GM23248 (cell line): ENCODE data around the gene TMPRSS3.

Experiments used
- EZH2 ChIP-seq: fragments of 200-600 bp; sonication (generic); IDR thresholded peaks from 2 replicates; pipeline ENCODE4 v1.6.1; 2018; ENCODE audit warnings: antibody characterized with exemption, mild to moderate bottlenecking; ENCODE audit not compliant: insufficient read depth, poor library complexity, severe bottlenecking
- EZH2phosphoT487 ChIP-seq: fragments of 200-600 bp; sonication (generic); IDR thresholded peaks from 2 replicates; pipeline ENCODE4 v1.6.1; 2018; ENCODE audit warnings: antibody characterized with exemption, moderate library complexity, mild to moderate bottlenecking, low read depth; ENCODE audit not compliant: insufficient read depth

DNA sequence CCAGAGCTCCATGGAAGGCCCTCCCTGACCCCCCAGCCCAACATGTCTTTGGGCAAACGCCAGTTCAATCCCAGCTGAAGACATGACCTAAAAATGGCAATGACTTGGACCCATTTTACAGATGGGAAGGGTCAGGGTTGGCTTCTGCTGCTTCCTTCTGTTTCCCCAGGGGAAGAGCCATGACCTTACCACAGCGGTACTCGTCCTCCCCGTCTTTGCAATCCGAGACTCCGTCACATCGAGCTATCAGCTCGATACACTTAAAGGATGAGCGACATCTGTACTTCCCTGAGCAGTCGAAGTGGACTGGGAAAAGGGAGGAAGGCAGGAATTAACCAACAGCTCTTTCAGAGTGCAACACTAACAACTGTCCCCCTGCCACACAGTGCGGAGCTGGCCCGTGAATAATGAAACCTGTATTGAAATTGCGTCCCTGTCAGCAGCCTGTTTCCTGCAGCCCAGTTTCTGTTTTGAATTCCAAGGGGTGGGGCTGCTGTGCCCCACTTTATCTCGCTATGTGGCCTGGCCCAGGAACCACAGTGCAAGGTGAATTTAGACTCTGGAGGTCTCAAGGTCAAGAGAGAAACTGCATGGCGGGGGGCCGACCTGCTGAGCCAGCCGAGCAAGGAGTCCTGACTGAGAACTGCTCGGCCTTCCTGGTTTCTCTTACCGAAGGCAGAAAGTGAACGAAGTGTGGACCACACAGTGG lies 7.0 kb downstream of the TMPRSS3 start:
- no peak for TF ChIP-seq EZH2
- TF ChIP-seq EZH2phosphoT487, result no peak
